GOT3 (cell line): ENCODE data around the gene COPS7A.
"Not testable (repeated sequence)": the region's sequence is repeated elsewhere in the genome, so short reads cannot be mapped to it uniquely, and the experiment has no call there.

Source experiments
- DNase-seq: peaks from one replicate; lab custom pipeline; 2025; ENCODE audit warnings: mixed read lengths; lab: John Stamatoyannopoulos, UW

COPS7A gene

DNA sequence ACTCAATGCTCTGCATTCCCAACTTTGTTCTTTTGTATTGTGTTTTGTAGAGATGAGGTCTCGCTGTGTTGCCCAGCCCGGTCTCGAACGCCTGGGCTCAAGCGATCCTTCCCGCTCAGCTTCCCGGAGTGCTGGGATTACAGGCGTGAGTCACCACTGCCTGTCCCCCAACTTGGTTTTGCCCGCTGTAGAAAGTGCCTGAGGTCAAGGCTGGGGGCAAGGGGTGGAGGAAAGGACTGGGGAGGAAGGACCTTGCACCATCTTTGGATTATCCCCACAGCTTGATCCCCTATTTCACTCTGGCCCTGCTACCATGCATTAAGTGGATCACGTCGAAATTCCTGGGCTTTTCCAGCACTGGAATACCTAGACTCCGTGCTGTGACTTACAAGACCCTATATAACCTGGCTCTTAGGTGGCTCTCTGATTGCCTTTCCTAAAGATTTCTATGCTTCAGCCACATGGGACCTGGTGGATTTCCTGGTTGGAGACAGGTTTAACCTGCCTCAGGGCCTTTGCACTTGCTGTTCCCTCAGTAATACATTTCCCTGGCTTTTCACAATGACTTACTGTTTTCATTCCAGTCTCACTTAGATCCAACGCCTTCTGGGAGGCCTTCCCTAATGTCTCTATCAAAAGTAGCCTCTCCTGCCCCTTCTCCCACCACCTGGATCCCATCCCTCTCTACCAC is 22.6 kb upstream of the COPS7A start:
- DNase-seq, result no peak

DNA sequence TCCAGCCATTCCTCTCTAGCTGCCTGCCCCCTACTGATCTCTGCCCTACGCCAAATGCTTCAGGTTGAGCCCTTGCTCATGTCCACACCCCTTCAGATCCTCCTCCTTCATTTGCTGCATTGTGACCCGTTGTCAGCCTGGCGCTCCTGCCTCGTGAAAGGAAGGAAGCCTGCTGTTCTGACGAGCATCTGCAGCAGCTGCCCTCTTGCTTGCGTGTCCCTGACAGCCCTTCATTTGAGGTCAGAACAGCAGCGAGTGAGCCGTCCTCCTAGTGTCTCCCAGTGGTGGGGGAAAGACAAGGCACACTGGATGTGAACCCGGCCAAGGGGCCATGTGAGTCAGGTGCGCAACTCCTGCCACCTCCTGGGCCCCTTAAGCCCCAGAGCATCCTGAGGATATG is 20.2 kb upstream of the COPS7A start:
- no peak for DNase-seq

DNA sequence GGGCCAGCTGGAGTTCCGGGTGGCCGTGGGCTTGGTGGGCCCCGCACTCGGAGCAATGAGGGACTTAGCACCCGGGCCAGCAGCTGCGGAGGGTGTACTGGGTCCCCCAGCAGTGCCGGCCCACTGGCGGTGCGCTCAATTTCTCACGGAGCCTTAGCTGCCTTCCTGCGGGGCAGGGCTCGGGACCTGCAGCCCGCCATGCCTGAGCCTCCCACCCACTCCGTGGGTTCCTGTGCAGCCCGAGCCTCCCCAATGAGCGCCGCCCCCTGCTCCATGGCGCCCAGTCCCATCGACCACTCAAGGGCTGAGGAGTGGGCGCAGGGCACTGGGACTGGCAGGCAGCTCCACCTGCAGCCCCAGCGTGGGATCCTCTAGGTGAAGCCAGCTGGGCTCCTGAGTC is 15.5 kb upstream of the COPS7A start:
- not testable (repeated sequence) for DNase-seq

DNA sequence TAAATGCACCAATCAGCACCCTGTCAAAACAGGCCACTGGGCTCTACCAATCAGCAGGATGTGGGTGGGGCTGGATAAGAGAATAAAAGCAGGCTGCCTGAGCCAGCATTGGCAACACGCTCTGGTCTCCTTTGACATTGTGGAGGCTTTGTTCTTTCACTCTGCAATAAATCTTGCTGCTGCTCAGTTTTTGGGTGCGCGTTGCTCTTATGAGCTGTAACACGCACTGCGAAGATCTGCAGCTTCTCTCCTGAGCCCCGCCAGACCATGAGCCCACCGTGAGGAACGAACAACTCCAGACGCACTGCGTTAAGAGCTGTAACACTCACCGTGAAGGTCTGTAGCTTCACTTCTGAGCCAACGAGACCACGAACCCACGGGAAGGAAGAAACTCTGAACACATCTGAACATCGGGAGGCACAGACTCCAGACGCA is 14.9 kb upstream of the COPS7A start:
- no peak for DNase-seq

DNA sequence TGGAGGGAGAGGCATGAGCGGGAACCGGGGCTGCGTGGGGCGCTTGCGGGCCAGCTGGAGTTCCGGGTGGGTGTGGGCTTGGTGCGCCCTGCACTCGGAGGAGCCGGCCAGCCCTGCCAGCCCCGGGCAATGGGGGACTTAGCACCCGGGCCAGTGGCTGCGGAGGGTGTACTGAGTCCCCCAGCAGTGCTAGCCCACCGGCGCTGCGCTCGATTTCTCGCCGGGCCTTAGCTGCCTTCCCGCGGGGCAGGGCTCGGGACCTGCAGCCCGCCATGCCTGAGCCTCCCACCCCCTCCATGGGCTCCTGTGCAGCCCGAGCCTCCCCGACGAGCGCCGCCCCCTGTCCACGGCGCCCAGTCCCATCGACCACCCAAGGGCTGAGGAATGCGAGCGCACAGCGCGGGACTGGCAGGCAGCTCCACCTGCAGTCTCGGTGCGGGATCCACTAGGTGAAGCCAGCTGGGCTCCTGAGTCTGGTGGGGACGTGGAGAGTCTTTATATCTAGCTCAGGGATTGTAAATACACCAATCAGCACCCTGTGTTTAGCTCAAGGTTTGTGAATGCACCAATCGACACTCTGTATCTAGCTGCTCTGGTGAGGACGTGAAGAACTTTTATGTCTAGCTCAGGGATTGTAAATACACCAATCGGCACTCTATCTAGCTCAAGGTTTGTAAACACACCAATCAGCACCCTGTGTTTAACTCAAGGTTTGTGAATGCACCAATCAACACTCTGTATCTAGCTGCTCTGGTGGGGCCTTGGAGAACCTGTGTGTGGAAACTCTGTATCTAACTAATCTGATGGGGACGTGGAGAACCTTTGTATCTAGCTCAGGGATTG is 7.6 kb upstream of the COPS7A start:
- not testable (repeated sequence) for DNase-seq

DNA sequence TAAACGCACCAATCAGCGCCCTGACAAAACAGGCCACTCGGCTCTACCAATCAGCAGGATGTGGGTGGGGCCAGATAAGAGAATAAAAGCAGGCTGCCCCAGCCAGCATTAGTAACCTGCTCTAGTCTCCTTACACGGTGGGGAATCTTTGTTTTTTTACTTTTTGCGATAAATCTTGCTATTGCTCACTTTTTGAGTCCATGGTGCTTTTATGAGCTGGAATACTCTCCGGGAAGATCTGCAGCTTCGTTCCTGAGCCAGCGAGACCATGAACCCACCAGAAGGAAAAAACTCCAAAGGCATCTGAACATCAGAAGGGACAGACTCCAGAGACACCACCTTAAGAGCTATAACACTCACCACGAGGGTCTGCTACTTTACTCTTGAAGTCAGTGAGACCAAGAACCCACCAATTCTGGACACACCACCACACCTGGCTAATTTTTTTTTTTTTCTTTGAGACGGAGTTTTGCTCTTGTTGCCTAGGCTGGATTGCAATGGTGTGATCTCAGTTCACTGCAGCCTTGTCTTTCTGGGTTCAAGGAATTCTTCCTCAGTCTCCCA is 6.9 kb upstream of the COPS7A start:
- DNase-seq, result no peak

DNA sequence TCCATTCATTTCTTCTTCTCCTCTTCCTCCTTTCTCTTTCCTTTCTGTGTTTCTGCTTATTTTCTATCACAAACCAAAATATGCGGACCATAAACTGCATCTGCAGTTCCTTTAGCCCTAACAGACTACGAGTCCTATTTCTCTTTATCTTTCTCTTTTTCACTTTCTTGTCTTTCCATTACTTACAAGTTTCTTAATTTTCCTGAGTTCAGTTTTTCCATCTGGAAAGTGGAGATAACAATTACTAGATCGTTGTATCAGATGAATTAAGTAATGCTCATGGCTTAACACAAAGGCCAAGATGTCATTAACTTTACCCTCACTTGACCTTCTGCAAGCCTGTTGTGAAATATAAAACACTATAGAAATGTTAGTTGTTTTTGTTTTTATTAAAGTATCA is 983 bp upstream of the COPS7A start:
- no peak for DNase-seq

DNA sequence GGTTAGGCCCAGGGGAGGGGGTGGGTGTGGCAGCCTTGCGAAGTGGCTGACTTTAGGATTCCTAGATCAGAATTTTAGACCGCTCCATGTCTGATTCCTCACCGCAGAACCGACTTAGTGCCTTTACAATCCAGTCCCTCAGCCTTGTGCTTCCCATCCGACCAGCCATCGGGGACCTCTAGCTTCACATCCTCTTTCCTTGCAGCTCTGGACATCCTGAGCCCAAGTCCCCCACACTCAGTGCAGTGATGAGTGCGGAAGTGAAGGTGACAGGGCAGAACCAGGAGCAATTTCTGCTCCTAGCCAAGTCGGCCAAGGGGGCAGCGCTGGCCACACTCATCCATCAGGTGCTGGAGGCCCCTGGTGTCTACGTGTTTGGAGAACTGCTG is 557 bp downstream of the COPS7A start:
- no peak for DNase-seq

DNA sequence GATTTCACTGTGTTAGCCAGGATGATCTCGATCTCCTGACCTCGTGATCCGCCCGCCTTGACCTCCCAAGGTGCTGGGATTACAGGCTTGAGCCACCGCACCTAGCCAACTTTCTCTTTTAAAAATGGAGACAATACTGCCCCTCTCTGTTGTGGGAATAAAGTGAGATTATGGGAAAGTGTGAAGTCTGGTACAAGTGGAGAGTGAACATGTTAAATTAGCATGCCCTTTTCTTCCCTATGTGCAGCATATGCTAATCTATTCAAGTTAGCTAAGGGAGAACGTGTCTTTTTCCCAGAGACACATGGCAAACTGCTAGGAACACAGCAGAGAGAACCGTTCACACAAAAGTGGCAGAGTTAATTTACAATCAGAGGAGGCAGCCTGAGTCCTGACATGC is 1.5 kb downstream of the COPS7A start:
- DNase-seq, result no peak

DNA sequence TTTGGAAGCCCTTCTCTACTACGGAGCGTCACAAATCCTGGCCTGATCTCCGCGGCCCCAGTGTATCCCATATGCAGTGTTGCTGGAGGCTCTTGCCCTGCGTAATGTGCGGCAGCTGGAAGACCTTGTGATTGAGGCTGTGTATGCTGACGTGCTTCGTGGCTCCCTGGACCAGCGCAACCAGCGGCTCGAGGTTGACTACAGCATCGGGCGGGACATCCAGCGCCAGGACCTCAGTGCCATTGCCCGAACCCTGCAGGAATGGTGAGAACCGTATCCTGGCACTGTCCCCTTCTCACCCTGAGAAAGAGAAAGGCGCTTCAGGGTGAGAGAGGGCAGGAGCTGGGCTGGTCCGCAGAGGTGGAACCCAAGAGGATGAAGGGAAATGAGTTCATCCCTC is 5.3 kb downstream of the COPS7A start:
- no peak for DNase-seq

DNA sequence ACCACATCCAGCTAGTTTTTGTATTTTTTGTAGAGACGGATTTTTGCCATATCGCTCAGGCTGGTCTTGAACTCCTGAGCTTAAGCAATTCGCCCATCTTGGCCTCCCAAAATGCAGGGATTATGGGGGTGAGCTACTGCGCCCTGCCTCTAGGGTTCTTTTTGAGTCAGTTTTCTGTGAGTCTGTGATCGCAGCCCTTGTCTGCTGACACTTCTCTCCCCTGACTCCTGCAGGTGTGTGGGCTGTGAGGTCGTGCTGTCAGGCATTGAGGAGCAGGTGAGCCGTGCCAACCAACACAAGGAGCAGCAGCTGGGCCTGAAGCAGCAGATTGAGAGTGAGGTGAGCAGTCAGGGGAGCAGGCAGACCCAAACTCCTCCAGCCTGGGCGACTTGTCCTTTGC is 6.3 kb downstream of the COPS7A start:
- DNase-seq, result no peak

DNA sequence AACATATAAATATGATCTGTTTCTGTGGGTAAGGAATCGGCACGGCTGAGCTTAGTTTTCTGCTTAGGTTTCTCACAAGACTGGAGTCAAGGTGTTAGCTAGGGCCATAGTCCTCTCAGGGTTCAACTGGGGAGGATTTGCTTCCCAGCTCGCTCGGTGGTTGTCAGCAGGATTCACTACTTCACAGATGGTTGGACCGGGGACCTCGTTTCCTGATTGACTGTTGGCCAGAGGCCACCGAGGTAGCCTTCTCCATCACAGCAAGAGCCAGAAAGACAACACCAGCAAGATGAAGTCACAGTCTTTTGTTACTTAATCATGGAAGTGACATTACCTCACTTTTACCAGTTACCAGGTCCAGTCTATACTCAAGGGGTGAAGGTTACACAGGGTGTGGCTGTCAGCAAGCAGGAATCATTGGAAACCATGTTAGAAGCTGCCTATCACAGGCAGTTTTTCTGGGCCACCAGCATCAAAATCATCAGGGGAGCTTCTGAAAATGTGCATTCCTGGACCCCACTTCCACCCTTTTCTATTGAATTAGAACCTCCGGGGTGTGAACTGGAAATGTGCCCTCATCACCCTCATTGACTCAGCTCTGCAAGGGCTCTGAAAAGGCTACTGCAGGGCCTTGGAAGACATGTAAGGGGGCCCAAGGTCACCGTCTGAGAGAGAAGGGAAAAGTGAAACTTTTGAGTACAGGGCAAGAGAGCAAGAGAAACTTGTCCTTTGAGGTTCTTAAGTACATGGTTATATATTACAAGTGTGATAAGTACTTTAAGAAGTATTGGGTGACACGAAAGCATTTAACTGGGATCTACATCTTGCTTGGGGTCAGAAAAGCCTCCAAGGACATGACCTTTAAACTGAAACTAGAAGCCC is 10.9 kb downstream of the COPS7A start:
- DNase-seq, result no peak

DNA sequence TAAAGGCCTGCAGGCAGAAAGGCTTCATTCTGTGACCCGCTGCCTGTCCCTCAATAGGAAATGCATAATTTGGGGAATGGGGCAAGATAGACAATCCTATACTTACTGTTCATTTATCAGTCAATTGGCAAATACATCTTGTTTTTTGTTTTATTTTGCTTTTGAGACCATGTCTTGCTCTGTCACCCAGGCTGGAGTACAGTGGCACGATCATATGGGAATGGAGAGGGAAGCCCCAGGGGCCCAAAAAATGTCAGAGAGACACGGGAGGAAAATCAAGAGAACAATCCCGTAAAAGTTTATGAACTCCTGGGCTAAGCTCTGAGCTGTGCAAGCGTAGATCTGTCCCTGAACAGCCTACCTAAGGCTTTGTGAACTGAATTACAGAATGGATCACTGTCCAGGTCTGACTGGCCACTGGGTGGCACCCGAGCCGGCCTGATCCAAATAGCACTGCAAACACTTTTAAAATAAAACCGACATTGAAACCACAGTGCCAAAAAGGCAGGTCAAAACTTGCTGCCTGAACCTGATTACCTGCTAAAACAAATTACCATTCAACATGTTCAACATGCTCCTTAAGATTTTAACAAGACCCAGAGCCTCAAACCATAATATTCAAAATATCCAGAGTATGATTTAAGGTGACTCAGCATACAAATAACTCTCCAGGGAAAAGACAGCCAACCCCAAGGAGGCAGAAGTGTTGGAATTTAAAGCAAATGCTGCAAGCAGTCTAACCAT is 11.8 kb downstream of the COPS7A start:
- no peak for DNase-seq

DNA sequence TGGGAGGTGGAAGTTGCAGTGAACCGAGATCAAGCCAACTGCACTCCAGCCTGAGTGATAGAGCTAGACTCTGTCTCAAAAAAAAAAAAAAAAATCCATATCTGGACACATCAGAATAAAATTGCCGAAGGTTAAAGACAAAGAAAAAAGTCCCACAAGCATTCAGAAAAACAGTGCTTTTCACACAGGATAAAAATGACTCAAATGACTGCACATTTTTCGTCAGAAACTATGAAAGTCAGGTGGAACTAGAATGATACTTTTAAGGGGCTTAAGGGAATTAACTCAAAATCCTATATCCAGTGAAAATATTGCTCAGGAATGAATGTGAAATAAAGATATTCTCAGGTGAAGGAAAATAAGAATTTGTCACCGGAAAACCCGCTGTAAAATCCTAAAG is 12.9 kb downstream of the COPS7A start:
- DNase-seq, result no peak

DNA sequence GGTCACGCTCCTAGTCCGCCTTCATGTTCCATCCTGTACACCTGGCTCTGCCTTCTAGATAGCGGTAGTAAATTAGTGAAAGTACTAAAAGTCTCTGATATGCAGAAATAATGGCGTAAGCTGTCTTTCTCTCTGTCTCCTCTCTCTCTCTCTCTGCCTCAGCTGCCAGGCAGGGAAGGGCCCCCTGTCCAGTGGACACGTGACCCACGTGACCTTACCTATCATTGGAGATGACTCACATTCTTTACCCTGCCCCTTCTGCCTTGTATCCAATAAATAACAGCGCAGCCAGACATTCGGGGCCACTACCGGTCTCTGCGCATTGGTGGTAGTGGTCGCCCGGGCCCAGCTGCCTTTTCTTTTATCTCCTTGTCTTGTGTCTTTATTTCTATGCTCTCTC is 18.2 kb downstream of the COPS7A start:
- not testable (repeated sequence) for DNase-seq

DNA sequence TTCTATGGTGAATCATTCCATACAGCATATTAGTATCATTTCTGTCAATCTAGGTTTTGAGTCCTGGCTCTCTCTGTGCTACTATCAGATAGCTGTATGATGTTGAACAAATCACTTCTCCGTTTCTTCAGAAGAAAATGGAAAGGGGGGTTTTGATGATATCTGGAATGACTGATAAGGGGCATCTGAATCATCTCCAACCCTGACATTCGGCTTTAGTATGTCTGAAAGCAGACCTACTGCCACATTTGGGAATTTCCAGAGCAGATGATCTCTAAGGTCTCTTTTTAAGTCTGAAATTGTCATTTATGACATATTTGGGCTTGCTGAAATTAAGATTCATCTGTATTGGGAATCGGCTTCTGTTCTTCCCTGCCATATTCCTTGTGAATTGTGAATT is 19.0 kb downstream of the COPS7A start:
- DNase-seq, result no peak

DNA sequence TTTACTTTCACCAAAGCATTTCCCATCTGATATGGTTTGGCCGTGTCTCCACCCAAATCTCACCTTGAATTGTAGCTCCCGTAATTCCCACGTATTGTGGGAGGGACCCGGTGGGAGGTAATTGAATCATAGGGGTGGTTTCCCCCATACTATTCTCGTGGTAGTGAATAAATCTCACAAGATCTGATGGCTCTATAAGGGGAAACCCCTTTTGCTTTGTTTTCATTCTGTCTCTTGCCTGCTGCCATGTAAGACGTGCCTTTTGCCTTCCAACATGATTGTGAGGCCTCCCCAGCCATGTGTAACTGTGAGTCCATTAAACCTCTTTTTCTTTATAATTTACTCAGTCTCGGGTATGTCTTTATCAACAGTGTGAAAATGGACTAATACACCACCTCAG is 19.5 kb downstream of the COPS7A start:
- DNase-seq, result not testable (repeated sequence)

DNA sequence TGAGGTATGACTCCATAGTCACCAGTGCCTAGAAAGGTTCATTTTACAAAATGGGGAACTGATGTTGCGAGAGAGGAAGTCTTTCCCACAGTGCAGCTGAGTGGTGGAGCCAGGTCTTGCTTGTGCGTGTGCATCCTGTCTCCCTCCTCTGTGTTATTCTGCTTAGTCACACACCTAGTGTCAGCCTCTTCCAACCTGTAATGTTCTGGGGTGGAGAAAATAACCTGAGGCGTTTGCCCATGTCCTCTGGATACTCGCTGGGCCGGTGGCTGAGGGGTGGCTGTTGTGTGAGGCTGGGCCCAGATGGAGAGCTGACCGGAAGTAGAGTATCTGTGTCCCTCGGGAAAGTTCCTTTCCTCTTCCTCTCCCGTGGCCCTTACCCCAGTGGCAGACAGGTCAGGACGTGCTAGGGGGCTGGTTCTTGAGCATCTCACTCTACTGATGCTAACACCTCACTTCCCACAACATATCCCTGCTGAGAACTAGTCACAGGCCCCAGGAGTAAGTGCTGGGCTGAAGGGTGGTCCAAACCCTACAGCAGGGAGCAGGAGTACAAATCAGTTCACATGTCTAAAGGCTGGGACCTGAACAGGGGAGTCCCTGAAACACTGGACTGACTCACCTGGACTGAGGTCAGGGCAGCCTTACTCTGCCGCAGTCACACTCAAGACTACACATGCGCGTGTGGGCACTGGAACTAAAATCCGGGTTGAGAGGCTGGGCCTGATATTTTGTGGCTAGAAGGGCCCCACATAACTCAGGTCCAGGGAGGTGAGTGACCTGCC is 22.1 kb downstream of the COPS7A start:
- DNase-seq, result no peak

DNA sequence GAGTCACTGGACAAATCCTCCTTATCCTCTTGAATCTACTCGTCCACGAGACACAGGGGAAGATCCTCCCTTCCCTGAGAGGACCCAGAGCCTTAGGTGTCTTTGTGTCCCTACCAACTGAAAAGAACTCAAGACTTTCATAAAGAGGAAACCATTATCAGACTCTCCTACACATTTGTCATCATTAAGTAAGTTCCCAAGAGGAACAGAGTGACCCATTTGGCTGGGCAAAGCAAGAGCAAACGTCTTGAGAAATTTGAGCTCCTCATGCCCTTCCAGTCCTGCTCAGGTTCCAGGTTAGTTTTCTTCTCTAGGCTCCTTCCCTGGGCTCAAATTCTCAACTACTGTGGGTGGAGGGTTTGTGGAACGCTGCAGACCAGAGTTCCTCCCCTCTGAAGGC is 23.4 kb downstream of the COPS7A start:
- DNase-seq, result no peak

DNA sequence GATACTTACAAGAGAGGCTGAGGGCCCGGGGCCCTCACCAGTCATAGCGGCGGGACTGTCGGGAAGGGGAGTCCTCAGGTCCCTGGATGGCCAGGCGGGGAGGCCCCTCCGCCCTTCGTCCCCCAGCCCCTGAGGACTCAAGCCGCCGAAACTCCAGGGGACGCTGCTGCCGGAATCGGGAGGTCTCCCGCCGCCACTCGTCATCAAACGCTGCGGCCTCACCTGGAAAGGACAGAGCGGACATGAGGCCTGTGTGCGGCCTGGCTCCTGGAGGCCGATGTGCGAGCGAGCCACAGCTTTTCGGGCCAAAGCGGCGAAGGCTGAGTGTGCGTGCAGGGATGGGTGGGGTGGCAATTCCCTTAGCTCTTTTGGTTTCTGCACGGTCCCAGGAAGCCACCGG is 24.9 kb downstream of the COPS7A start:
- DNase-seq, result no peak

DNA sequence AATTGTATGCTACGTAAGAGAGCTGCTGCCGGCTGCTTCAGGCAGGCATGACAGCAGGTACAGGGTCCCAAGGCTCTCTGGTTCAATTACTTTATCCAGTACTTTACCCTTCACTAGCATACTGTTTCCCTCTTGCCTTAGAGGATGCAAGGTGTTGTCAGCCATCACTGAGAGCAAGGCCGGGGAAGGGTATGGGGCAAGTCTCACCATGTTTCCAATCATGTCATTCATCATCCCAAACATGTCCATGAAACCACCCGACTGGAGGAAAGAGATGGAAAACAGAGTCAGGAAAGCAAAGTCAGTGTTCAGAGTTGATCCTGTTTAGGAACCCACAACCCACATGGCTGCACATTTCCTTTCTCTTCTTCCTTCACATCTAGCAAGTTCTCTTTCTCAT is 26.7 kb downstream of the COPS7A start:
- no peak for DNase-seq
